ENCODE data around the gene FILIP1L. TPM values are rescaled to one million over a fixed set of nuclear protein-coding genes. Genes with fewer than 3 reads are reported as not detected.

FILIP1L gene
- total RNA-seq, 1 experiment from 2014 or later, result 0.07 TPM

- no peak overlapping the region for H4K5ac ChIP-seq (ENCODE audit: insufficient read length, low read depth, low read length)
- no peak overlapping the region for H3K4ac ChIP-seq (ENCODE audit: low read depth, low read length)
- H3K9ac ChIP-seq (ENCODE audit: extremely low read depth, insufficient read length, low read length), result no peak overlapping the region
- H3K79me2 ChIP-seq (ENCODE audit: insufficient read depth, low read length), result no peaks in the 10 kb centered on the region
- Mint-ChIP-seq H3K4me3 (no peak overlapping the region), H3K27ac (no peak overlapping the region), H3K9me3 (peaks cover 16% of the 10 kb centered on the region in 2 experiments), H3K36me3 (ENCODE audit: insufficient read depth in 1 of 3, low read depth in 3 of 3) (peaks cover 19 to 20% (median 19%) of the 10 kb centered on the region in 3 experiments), H3K27me3 (ENCODE audit: low read depth) (no peaks in the 10 kb centered on the region), H3K4me1 (no peaks in the 10 kb centered on the region)
- H2BK15ac ChIP-seq (ENCODE audit: low read depth, low read length), result no peak overlapping the region
- TF ChIP-seq CTCF (conservative IDR thresholded peaks at IDR 0.05), result no peak
- H3T11ph ChIP-seq (ENCODE audit: low read length), result no peak overlapping the region
- H3K4me2 ChIP-seq (ENCODE audit: insufficient read depth, insufficient read length, low read length), result no peak overlapping the region
- H3K27me3 ChIP-seq (ENCODE audit: insufficient read depth, low read length), result no peaks in the 10 kb centered on the region
- no peaks in the 10 kb centered on the region for H3K79me1 ChIP-seq (ENCODE audit: insufficient read depth, low read depth, low read length, poor library complexity, severe bottlenecking)
- no peaks in the 10 kb centered on the region for H4K20me1 ChIP-seq (ENCODE audit: control insufficient read depth, insufficient read depth, insufficient read length)
- H3K23ac ChIP-seq (ENCODE audit: insufficient read length, low read depth, low read length), result no peak overlapping the region
- no peaks in the 10 kb centered on the region for H3K23me2 ChIP-seq (ENCODE audit: insufficient read length, low read depth, low read length, poor library complexity, severe bottlenecking)
- no peak overlapping the region for H4K8ac ChIP-seq (replicated peaks; ENCODE audit: insufficient read length, low read depth, low read length)
- H2BK20ac ChIP-seq (ENCODE audit: low read depth, low read length, poor library complexity, severe bottlenecking), result no peak overlapping the region
- no peaks in the 10 kb centered on the region for H3K4me1 ChIP-seq (ENCODE audit: insufficient read depth, low read length)
- no peak overlapping the region for H4K91ac ChIP-seq (ENCODE audit: insufficient read length, low read depth, low read length)
- H3K18ac ChIP-seq (ENCODE audit: insufficient read length, low read depth, low read length), result no peak overlapping the region
- no peak overlapping the region for H3K14ac ChIP-seq (ENCODE audit: insufficient read depth, low read length)
- H2AK5ac ChIP-seq (ENCODE audit: insufficient read length, low read length), result no peak overlapping the region
- no peak overlapping the region for H3K27ac ChIP-seq (ENCODE audit: insufficient read length, low read depth, low read length)
- no peaks in the 10 kb centered on the region for H3K9me3 ChIP-seq (ENCODE audit: control insufficient read depth, low read depth, low read length)
- DNase-seq, result no peak
- no peak overlapping the region for H2BK5ac ChIP-seq (ENCODE audit: insufficient read length, low read length)
- H2AFZ ChIP-seq (ENCODE audit: low read length), result no peak overlapping the region
- no peak overlapping the region for H2BK120ac ChIP-seq (ENCODE audit: low read depth, low read length, poor library complexity, severe bottlenecking)
- no peak overlapping the region for H3K56ac ChIP-seq (ENCODE audit: insufficient read length, low read depth, low read length)
- no peak overlapping the region for H2BK12ac ChIP-seq (ENCODE audit: insufficient read length, low read depth, low read length)
Measured at GRCh38 chr3:100155590-100155989, 41.3 kb upstream of the FILIP1L start.
